Stimulated activated CD8-positive, alpha-beta memory T cell treated with anti-CD3 and anti-CD28 coated beads, Interleukin-4, amount 100 ng/mL, for 24 hours (primary cell): ENCODE data around the gene RAB29.
"Not testable (repeated sequence)": the region's sequence is repeated elsewhere in the genome, so short reads cannot be mapped to it uniquely, and the experiment has no call there.

ENCODE experiments used
- DNase-seq: peaks from one replicate; pipeline ENCODE4 v3.0.0-alpha.2; 2020; ENCODE audit warnings: low read depth

The RAB29 gene

DNA sequence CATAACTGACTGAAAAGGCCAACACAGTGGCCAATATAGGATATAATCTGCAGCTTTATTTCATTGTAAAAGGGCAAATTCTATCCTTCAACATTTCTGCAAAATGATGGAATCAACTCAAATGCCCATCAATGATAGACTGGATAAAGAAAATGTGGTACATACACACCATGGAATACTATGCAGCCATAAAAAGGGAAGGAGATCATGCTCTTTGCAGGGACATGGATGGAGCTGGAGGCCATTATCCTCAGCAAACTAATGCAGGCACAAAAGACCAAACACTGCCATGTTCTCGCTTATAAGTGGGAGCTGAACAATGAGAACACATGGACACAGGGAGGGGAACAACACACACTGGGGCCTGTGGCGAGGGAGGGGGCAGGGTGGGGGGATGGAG lies 54.5 kb downstream of the RAB29 start:
- DNase-seq = not testable (repeated sequence)

DNA sequence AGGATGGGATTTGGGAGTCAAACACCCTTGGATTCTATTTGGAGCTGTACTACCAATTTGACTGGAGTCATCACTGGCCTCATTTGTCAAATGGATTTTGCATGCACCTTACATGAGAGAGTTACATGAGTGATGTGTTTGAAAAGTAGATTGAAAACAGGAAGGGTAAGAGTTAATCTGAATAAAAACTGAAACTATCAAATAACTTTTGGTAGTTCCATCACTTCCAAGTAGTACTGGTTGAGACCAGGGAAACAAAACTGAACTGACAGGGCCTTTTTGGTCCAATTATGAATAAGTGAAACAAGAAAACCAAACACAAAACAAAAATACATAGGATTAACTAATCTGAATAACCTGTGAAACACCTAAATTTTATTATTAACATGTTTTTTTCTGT lies 55.5 kb downstream of the RAB29 start:
- no peak for DNase-seq

GRCh38 chr1:205719015-205719414 lies 56.3 kb downstream of the RAB29 start:
- DNase-seq = no peak
